ENCODE results near the gene DNAAF2. TPM values are rescaled to one million over a fixed set of nuclear protein-coding genes. Genes with fewer than 3 reads are reported as not detected.

DNAAF2 gene
- total and polyA plus RNA-seq, 2 of the 8 experiments (the other 6 are each of a cell fraction or from before 2014, with no cell fraction given) = 12.2 to 30.0 TPM

GRCh38 chr14:49593016-49593415, 42.0 kb downstream of the DNAAF2 start:
- Histone ChIP-seq H3K56ac (replicated peaks; ENCODE audit: insufficient read length, low read depth, low read length) (no peak overlapping the region), H2BK5ac (ENCODE audit: low read depth, low read length) (no peak overlapping the region), H3K18ac (ENCODE audit: extremely low read depth, low read length) (no peak overlapping the region), H3K79me1 (ENCODE audit: low read depth, low read length) (no peaks in the 10 kb centered on the region; the same call in 1 of the 2 replicates), H2AK5ac (ENCODE audit: low read depth, low read length) (no peak overlapping the region), H3K4ac (replicated peaks; ENCODE audit: insufficient read length, low read depth, low read length) (no peak overlapping the region), H4K91ac (replicated peaks; ENCODE audit: insufficient read length, low read length) (no peak overlapping the region), H2BK120ac (replicated peaks; ENCODE audit: low read depth, low read length) (no peak overlapping the region), H4K20me1 (replicated peaks in 1 of 2; ENCODE audit: control insufficient read depth in 1 of 2, insufficient read depth in 2 of 2, low read length in 2 of 2) (no peaks in the 10 kb centered on the region), H4K8ac (ENCODE audit: extremely low read depth, insufficient read depth, low read length) (no peak overlapping the region), H2BK12ac (ENCODE audit: low read depth, low read length) (no peak overlapping the region), H3K4me2 (ENCODE audit: insufficient read depth in 1 of 2, low read depth in 2 of 2, low read length in 2 of 2) (no peak overlapping the region), H3K23me2 (ENCODE audit: low read depth, low read length) (no peaks in the 10 kb centered on the region; the same call in 1 of the 2 replicates), H3K14ac (ENCODE audit: insufficient read length) (no peak overlapping the region), H3K9me3 (ENCODE audit: insufficient read depth in 2 of 2, low read depth in 1 of 2, low read length in 1 of 2) (no peaks in the 10 kb centered on the region), H3K36me3 (ENCODE audit: control insufficient read depth in 2 of 4, insufficient read depth in 4 of 4, low read length in 3 of 4) (no peaks in the 10 kb centered on the region), H3K4me3 (ENCODE audit: extremely low read depth in 1 of 4, insufficient read depth in 2 of 4, low read depth in 3 of 4, low read length in 4 of 4) (no peak overlapping the region), H2BK20ac (ENCODE audit: low read length) (no peak overlapping the region), H2BK15ac (ENCODE audit: low read length) (no peak overlapping the region), H4K5ac (ENCODE audit: insufficient read length, low read depth, low read length) (no peak overlapping the region), H3K9ac (replicated peaks in 1 of 4; ENCODE audit: extremely low read depth in 1 of 4, low read depth in 3 of 4, low read length in 3 of 4) (no peak overlapping the region), H3K79me2 (ENCODE audit: control insufficient read depth in 1 of 2, insufficient read depth in 2 of 2, low read length in 2 of 2) (0 out of 4 replicates have a peak, but pooled peaks cover 0 to 5% of the 10 kb centered on the region in 2 experiments), H2AFZ (ENCODE audit: low read length) (no peak overlapping the region), H3K4me1 (replicated peaks in 1 of 4; ENCODE audit: control insufficient read depth in 3 of 4, insufficient read depth in 4 of 4, low read length in 3 of 4) (no peaks in the 10 kb centered on the region), H3K23ac (ENCODE audit: insufficient read length) (no peak overlapping the region), H3K27me3 (replicated peaks in 1 of 4; ENCODE audit: control insufficient read depth in 3 of 4, extremely low read depth in 1 of 4, insufficient read depth in 3 of 4, low read length in 3 of 4) (no peaks in the 10 kb centered on the region), H3K27ac (ENCODE audit: low read depth, low read length) (no peak overlapping the region)
- ChIA-PET POLR2A (ENCODE audit: partially characterized antibody) (interaction anchor here (1.2 kb wide), 1 partner anchor 10 kb away, joined by 3 read pairs; no protein-coding TSS in a partner anchor), CTCF (ENCODE audit: partially characterized antibody) (no interaction called here)
- 96% methylated on average over 3 of the region's 3 CpGs; no CpG with 5 or more reads in 1 of the 2 experiments for WGBS, 2 experiments (ENCODE audit: extremely low coverage in 1 of 2, insufficient coverage in 1 of 2, insufficient read length in 1 of 2, insufficient replicate concordance in 2 of 2, low coverage in 1 of 2, low lambda C conversion rate in 2 of 2, missing lambda C conversion rate in 1 of 2)
- FAIRE-seq = no peak
- no peak for TF ChIP-seq SP2 (IDR thresholded peaks at IDR 0.05; ENCODE audit: low read length)
- no peak for DNase-seq (ENCODE audit: low read depth in 1 of 2, low spot score in 2 of 2)

All from H1 (cell line).